NCI-H1105 (cell line): ENCODE measurements around the gene ADIRF.
"Not testable (repeated sequence)": the region's sequence is repeated elsewhere in the genome, so short reads cannot be mapped to it uniquely, and the experiment has no call there.

Source experiments
- DNase-seq: peaks from one replicate; lab custom pipeline; 2025; lab: John Stamatoyannopoulos, UW

ADIRF gene

GRCh38 chr10:86968271-86968993 lies at the start of gene ADIRF:
Gene ADIRF, plus strand, starts transcription at chr10:86968482. Its CDS starts 63 bp downstream, at chr10:86968545.
- no peak for DNase-seq

DNA sequence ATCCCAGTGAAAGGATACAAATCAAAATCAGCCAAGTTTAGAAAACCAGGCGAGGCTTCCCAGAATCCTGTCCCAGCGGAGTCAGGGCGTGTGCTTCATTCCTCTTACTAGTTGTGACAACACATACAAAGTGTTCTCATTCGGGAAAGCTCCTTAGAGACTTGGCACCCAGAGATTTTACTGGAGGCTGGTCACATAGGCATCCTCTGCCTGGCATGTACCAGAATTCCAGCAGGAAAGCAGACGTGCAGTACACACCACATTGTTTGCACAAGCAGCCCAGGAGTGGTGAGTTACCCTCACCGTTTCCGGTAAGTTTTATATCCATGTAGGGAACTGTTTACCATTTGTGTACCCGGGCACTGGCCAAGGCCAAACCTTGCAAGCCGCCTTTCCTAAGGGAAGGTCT lies 45.7 kb upstream of the ADIRF start:
- DNase-seq = no peak

- no peak for DNase-seq
Observed at GRCh38 chr10:86929468-86930380, 38.6 kb upstream of the ADIRF start.

- DNase-seq = no peak
Observed at GRCh38 chr10:86931872-86932271, 36.4 kb upstream of the ADIRF start.

- no peak for DNase-seq
Observed at GRCh38 chr10:86932674-86933073, 35.6 kb upstream of the ADIRF start.

GRCh38 chr10:86934162-86934711 lies 34.0 kb upstream of the ADIRF start:
- not testable (repeated sequence) for DNase-seq

- DNase-seq = no peak
Observed at GRCh38 chr10:86936661-86937501, 31.4 kb upstream of the ADIRF start.

DNA sequence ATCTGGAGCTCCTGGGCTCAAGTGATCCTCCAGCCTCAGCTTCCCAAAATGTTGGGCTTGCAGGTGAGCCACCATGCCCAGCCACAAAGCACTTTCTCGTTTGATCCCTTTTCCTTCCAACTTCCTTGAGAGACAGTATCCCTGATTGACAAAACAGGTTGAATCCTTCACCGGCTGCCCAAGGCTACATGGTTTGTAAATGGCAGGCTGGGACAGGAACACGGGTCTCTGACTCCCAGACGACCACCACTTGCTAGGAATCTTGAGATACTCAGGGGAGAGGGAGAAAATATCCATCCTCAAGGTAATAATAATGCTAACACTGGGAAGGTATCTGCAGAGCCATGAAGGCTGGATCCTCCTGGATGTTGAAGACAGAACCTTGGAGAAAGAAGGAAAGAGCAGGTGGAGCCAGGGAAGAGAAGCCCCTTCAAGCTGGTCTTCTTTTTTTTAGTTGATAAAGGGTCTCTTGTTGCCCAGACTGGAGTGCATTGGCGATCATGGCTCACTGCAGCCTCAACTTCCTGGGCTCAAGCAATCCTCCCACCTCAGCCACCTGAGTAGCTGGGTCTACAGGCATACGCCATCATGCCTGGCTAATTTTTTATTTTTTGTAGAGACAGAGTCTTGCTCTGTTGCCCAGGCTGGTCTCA lies 30.7 kb upstream of the ADIRF start:
- no peak for DNase-seq

- DNase-seq = no peak
Observed at GRCh38 chr10:86938260-86938659, 30.0 kb upstream of the ADIRF start.

DNA sequence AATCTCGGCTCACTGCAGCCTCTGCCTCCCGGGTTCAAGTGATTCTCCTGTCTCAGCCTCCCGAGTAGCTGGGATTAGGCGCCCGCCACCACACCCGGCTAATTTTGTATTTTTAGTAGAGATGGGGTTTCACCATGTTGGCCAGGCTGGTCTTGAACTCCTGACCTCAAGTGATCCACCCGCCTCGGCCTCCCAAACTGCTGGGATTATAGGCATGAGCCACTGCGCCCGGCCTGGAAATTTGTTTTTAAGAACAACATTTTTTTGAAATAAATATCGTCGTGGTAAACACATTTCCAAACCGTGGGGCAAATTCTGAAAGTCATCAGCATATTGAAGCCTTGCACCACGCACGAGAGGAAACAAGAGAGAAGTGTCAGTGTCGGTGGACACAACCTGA lies 28.2 kb upstream of the ADIRF start:
- DNase-seq = not testable (repeated sequence)

GRCh38 chr10:86940677-86941076 lies 27.6 kb upstream of the ADIRF start:
- DNase-seq = no peak

DNA sequence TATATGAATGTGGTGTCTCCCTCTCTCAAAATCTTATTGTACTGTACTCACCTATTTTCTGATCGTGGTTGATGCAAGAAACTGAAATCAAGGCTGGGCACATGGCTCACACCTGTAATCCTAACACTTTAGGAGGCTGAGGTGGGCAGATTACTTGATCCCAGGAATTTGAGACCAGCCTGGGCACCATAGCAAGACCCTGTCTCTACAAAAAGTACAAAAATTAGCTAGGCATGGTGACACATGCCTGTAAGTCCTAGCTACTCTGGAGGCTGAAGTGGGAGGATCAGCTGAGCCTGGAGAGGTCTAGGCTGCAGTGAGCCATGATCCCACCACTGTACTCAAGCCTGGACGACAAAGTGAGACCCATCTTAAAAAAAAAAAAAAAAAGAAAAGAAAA lies 26.9 kb upstream of the ADIRF start:
- no peak for DNase-seq

GRCh38 chr10:86941991-86942421 lies 26.3 kb upstream of the ADIRF start:
- no peak for DNase-seq

DNA sequence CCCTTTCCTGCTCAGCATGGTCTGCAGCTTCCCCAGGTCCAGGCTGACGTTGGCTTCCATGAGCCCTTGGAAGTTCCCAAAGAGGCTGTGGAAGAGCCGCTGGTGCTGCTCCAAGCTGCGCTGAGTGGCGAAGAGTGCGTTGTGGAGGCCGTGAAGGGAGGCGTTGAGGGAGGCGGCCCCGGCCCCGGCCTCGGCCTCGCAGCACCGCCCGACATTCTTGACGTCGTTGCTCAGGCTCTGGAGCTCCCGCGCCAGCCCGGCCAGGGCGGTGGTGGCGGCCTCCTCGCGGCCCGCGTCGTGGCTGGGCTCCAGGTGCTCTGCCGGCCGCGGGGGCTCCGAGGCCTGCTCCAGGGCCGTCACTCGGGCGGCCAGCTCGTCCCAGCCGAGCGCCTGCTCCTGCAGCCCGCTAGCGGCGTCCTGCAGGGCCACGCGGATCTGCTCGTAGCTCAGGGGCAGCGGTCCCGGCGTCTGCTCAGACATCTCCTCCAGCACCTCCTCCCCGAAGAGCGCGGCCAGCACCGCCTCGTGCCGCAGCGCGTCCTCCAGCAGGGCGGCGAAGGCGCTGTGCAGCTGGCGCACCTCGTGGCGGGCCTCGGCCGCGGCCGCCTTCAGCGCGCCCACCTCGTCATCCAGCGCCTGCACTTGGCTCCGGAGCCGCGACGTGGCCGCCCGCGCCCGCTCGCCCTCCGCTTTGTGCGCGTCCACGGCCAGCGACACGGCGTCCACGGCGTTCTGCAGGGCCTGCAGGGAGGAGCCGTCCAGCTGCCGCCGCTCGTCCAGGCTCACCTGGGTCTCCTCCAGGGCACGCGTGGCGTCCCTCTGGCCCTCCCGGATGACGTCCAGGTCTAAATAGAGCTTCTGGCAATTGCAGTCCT lies 25.6 kb upstream of the ADIRF start:
- no peak for DNase-seq

DNA sequence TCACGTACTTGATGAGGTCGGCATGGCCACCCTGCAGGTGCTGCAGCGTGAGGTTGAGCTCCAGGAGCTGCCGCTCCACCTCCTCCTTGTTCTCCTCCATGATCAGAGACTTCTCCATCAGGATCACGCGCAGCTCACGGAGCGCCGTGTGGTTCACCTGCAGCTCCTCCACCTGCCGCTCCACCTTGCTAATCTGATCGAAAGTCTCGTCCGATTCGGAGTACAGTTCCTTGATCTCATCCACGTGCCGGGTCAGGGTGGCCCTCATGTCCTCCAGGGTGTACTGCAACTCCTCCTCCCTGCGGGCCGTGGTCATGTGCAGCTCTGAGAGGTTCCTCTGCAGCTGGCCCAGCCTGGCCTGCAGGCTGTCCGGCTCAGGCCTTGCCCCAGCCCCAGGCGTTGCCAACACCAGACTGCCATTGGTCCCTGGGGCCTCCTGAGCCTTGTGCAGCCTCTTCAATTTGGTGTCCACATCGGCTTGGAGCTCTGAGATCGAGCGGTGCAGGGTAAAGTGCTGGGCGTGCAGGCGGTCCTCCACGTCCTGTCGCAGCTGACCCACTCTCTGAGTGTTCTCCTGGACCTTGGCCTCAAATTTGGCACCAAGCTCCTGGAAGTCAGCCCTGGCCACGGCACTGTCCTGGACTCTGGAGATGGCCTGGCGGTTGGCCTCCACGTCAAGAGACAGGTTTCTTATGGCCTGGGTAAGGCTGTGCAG lies 24.8 kb upstream of the ADIRF start:
- DNase-seq = no peak

DNA sequence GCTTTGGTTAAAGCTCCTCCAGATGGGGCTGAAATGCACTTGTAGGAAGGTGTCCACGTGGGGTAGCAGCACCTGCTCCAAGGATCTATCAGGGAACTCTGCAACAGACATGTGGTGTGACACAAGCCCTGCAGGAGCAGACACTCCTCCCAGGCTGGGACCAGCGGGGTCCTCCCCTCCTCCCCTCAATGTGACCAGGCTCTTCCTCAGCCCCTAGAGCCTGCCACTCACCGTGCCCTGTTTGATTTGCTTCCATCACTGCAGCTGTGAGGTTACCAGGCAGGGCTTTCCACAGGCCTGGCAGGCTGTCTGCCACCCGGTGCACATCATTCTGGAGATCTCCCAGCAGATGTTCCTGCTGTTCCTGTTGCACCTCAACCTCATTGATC lies 24.3 kb upstream of the ADIRF start:
- DNase-seq = no peak

GRCh38 chr10:86944471-86944870 lies 23.8 kb upstream of the ADIRF start:
- DNase-seq = no peak

DNA sequence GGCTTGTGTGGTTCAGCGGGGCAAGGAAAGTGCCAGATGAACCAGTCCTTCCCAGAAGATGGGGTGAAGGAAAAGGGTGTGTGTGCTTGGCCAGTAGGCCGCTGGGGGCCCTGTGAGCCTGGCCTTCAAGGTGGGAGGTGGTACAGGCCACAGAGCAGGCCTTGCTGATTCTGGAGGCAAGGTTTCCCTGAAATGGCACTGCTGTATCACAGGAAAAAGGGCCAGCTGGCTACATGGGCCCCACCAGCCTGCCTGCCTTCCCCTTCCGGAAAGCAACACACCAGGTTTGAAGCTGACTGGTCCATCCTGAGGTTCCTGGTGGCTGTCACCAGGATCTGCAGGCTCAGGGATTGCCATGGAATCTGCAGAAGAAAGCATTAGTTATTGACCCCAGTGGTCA lies 23.4 kb upstream of the ADIRF start:
- no peak for DNase-seq

DNA sequence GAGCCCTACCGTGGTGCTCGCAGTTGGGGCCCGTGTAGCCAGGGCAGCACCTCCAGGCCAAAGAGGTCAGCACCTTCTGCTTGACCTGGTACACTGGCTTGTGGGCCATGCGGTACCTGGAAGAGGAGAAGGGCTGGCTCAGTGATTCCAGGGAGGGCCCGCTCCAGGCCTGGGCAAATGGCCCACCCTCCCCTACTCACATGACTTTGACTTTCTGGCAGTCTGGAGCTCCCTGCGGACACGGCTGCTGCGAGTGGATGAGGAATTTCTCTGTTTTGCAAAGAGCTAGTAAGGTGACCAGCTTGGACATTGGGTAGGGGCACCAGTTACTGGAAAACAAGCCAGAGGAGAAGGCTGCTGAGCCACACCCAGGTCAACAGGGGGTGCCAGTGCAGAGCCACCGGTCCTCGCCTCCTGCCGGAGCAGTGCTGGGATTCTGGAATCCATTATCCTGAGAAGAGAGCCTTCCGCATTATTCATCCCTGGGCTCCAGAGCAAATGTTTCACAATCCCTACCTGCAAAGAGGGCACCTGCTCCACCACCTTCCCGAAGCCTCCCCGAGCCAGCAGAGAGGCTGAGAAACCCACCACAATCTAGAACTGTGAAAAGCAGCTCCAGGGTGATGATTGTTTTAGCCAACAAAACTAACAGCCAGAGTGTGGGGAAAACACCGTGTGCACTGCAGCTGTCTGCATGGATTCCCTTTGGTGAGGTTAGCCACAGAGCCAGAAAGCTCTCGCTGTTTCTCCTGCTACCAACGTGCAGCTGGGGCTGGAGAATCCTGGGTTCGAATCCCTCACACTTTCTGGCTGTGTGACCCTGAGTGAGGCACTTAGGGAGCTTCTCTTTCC lies 22.7 kb upstream of the ADIRF start:
- no peak for DNase-seq
